Activated CD4-positive, alpha-beta T cell treated with anti-CD3 and anti-CD28 coated beads, Interleukin-2, amount 50 U/mL, for 24 hours (primary cell): Measurements from ENCODE around the gene C1orf53.
"Not testable (repeated sequence)": the region's sequence is repeated elsewhere in the genome, so short reads cannot be mapped to it uniquely, and the experiment has no call there.

Experiments
- DNase-seq, 2 donors: peaks; one replicate each; pipeline ENCODE4 v3.0.0-alpha.2; 2020; ENCODE audit warnings: low read depth in 1 of 2, low spot score in 1 of 2

Gene C1orf53

DNA sequence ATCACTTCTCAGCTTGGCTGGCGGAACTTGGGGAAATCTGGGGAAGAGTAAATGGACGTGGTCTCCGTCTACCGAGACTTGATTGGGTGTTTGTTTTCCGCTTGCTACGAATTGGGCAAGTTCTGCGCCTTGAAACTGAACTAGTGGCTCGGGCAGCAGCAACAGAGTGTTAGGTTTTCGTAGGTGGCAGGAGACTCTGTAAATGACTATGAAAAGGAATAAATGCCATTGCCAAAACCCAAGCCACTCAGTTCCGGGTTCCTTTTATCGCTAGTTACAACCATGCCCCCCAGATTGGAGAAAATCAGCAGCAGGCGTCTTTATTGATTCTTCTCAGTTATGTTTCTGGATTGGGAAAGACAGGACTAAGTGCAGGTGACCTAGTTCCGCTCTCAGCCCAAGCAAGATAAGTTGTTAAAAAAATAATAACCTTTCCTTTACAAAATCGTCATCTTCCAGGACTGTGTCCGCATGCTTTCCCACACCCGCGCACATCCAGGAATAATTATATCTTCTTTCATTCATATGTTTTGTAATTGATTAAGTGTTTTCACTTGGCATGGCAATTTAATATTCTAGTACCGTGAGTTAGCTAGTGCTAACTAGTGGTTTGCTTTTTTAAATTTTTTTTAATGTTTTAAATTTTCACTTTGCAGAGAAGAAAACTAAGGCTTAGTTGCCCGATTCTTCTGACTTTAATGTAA, 18.1 kb downstream of the C1orf53 start:
- no peak for DNase-seq

DNA sequence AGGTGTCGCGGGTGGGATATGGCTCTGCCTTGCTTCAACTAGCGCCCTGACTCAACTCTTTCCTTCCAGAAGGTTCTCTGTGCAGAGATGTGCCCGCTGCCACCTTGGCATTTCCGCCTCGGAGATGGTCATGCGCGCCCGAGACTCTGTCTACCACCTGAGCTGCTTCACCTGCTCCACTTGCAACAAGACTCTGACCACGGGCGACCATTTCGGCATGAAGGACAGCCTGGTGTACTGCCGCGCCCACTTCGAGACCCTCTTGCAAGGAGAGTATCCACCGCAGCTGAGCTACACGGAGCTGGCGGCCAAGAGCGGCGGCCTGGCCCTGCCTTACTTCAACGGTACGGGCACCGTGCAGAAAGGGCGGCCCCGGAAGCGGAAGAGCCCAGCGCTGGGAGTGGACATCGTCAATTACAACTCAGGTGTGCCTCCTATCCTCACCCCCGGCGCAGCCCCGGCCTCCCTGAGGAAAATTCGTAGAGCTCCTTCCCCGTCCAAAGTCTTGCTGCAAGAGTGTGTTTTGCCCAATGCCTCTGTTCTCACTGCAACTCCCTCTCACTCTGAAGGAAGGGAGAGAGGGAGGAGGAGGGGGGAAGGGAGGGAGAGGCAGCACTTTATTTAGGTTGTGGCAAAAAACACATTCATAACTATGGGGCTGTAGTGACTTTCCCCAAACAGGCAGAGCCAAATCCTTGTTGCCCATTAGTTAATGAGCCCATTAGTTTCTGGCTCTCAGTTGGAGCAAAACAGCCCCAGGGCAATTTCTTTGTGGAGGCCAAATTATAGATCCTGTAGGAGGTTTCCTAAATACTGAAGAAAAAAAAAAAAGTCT, 19.0 kb downstream of the C1orf53 start:
- DNase-seq, result no peak

DNA sequence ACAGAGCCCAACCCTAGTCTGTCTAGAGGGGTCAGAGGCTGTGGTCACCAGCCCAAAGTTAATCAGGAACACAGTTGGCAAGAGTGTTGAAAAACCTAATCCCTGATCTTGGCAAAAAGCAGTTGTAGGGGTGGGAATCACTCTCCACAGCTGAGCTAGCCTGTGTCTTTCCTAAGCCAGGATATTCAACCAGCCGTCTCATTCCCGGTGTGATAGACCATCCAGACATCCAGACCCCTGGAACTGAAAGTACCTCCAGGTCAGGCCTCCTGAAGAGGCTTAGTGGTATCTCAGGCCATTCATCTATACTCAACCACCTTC, 19.6 kb downstream of the C1orf53 start:
- DNase-seq, result no peak

DNA sequence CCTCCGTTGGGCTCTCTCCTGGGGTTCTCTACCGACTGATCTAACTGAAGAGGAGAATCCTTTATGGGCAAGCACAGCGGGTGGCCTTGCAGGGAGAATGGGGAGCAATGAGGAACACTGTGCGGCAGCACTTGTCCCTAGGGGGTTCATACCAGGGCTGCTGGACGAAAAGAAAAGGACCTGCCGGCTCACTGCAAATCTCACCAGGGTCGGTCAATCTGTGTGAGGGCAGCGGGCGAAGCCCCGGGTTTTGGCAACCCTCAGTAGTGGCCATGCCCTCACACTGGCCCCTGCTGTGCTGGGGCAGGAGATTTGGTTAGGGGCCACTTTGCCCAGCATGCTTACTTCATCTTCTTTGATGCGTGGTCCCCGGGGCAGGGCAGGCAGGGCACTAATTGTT, 20.6 kb downstream of the C1orf53 start:
- DNase-seq, result no peak

DNA sequence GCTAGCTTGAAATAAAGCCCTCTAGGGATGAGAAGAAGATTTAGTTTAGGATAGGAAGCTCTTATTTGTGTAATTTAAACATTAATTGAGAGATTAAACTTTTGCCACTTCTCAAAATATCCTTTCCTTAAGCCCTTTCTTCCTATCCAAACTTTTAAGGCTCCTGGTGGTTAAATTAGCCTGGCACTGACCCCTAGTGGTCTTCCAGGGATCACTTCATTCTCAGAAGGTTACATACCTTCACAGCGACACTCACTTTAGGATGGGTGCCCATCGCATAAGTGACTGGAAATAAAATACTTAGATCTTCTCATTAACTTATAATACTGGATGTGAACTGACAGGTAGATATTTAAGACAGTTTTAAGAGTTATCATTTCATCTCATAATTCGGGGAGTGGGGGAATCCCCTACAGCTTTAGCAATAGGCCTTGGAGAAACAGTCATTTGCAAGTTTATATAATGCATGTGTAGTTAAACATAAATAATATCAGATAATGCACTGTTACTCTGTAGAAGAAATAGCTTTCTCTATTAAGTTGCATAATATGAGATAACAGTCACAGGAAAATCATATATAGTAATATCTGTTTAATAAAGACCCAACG, 22.2 kb downstream of the C1orf53 start:
- no peak for DNase-seq

DNA sequence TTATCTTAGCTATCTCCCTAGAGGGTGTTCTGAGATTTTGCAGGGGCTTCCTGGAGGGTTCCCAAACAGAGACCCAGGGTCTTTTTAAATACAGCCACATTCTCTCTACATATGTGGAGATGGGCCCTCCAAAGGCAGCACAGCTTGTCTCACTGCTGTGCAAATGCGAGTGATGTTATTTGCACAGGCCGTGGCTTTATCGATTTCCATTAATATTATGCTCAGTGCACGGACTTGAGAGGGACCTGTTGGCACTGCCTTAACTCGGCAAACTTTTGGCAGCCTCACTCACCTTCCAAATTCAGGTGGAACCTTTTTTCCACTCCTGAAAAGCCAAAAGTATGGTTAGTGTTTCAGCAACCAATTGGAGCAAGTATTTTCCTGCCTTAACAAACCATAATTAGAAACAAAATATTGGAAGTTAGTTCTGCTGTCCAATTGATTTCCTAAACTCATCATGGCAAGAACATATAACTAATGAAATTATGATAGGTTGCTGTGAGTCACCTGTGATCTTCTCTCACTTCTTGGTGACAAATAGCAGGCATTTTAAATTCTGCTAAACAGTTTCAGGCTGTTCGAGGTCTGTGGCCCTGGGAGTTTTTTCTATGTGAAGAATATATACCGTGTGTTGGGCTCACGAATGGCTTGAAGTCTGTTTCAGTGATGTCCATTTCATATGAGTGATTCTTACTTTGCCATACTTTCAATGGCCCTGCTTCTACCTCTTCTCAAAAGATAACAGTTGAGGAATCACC, 25.7 kb downstream of the C1orf53 start:
- DNase-seq, result no peak

DNA sequence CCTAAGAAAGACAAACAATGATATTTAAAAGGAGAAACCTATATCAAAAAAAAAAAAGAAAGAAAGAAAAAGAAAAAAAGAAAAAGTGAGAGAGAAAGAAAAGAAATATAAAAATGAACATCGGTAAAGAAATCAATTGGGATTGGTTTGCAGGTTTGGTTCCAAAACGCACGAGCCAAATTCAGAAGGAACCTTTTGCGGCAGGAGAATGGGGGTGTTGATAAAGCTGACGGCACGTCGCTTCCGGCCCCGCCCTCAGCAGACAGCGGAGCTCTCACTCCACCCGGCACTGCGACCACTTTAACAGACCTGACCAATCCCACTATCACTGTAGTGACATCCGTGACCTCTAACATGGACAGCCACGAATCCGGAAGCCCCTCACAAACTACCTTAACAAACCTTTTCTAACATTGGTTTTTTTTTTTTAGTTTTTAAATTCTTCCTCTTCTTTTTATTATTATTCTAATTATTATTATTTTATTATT, 26.5 kb downstream of the C1orf53 start:
- DNase-seq, result no peak

DNA sequence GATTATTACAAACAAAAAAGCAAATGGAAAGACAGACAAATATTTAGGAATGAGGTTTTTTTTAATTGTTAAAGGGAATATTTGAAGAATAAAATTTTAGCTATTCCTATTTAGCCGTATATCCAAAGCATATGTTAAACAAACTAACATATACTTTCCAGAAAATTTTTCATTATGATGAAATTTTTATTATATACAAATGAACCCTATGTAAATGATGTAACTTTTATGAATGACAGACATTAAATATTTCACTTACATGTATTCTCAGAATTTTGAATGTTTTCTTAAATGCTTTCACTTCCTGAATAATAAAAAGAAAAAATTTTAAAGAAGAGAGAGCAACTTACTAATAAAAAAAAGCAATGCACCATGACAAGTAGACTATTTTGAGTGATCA, 30.6 kb downstream of the C1orf53 start:
- no peak for DNase-seq

DNA sequence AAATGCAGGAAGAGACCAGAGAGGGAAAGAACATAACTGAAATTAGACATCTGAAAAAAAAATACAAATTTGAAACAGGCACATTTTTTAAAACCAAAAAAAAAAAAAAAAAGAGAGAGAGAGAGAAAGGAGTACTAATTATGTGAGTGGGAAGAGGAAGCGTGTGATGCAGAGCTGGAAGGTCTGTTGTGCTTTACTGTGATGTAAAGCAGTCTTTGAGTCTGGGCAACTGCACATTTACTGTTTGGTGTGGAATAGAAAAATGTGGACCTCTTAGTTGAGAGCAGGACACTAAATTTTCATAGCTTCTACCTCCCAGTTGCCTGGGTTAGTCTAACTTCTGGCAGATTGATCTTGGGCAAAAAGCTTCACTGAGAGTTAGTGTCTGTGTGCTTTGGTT, 31.2 kb downstream of the C1orf53 start:
- DNase-seq, result no peak

DNA sequence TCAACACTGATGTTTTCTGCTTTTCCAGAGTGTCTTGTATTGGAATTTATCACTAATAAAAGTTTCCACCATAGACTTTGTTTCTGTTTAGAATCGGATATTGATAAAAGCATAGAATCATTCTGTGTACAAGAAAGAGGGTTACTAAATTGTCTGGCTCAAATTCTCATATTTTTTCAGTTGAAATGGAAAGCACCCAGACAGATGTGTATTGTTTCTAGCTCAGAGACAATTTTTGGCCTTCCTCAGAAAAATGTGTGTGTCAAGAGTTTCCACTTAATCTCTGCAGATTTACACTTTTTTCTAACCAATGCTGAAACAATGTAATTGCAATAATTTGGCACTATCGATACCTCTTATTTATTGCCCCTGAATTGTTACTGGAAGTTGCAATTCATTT, 35.0 kb downstream of the C1orf53 start:
- DNase-seq, result no peak

DNA sequence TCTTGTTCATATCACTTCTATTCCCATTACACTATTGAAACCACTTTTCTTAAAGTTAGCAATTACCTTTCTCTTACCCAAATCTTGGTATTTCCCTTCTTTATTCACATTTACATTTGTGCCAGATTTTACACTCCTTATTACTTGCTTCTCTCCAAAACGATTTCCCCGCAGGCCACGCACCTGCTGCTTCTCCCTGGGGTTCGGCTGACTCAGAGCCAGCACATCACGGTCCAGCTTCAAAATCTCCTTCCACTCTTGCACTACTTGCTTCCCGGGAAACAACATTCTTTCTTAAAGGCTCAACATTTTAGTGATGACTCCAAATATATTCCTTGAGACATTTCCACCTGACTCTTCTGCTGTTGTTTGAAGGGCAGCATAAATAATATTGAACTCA, 35.5 kb downstream of the C1orf53 start:
- no peak for DNase-seq

DNA sequence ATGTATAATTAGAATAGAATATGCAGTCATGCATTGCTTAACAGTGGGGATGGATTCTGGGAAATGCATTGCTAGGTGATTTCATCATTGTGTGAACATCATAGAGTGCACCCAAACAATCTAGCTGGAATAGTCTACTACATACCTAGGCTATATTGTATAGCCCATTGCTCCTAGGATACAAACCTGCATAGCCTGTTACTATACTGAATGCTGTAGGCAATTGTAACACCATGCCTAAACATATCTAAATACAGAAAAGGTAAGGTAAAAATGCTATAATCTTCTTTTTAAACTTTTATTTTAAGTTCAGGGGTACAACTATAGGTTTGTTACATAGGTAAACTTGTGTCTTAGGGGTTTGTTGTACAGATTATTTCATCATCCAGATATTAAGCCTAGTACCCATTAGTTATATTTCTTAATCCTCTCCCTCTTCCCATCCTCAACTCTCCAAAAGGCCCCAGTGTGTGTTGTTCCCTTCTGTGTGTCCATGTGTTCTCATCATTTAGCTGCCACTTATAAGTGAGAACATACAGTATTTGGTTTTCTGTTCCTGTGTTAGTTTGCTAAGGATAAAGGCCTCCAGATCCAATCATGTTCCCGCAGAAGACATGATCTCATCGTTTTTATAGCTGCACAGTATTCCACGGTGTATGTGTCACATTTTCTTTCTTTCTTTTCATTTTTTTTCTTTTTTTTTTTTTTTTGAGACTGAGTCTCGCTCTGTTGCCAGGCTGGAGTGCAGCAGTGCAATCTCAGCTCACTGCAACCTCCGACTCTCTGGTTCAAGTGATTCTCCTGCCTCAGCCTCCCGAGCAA, 36.9 kb downstream of the C1orf53 start:
- not testable (repeated sequence) for DNase-seq

DNA sequence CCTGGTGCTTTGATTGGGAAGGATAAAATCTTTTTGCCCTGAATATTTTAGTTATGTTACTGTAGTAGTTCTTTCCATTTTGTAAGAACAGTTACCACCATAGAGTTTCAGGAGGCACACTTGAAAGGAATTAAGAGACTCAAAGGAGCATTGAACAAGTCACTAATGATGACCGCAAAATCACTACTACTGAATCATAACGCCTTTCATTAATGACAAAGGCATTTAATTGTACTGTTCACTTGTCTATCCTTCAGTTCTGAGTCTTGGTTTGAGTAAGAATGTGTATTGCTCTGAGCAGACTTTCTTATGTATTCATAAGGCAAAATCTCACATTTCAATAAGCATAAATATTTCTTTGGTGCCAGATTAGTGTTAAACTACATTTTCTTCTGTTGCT, 39.6 kb downstream of the C1orf53 start:
- DNase-seq, result no peak

DNA sequence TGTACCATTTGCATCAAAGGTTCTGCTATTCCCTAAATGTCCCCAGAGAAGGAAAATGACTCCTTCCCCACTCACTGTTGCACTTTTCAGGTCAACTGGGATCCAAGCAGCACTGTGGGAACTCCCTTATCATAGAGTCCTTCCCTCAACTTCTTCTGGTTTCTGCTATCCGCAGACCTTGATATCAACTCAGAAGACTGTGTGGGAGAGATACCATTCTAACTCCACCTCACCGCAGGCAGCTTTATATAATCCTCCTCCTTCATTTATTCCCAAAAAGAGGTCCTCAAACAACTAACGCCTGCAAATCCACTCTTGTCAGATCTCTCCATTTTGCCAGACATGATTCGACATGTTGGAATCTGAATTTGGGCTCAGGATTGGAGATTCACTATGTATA, 42.1 kb downstream of the C1orf53 start:
- no peak for DNase-seq

DNA sequence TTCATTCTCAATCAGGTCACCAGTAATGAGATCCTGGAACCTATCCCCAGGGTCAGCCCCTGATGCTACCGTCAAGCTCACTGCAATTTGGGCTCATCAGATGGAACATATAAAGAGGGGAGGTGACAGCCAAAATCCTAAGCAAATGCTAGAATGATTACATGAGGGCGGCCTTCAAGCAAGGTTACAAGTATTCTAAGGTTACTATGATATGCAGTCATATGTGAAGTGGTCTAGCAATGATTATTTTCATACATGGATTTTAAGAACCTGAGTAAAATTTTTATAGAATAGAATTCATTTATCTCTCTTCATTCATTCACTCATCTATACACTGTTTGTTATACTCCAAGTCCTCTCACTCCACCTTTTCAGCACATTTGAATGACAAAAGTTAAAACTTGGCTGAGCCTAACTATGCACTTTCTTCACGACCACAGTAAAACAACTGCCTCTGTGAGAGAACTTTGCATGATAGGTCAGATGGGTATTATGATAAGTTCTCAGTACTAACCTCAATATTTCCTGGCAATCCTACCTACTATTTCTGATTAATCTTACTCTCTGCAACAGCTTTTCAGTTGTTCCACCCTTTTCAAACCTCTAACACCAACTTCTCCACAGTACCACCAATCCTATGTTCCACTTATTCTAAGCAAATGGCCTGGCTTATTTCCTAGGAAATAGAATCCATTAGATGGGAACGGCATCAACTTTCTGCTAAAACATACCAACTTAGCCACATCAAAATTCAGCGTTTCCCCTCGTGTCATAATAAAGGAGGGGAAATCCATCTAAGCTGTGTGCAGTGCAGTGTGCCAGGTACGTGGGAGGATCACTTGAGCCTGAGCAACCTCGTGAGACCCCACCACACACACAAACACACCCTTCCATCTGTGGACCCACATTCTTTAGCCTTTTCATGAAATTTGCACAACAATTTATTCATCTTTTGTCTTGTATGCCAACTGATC, 46.8 kb downstream of the C1orf53 start:
- DNase-seq, result peak in 1 of 2 donors; percentile 17

DNA sequence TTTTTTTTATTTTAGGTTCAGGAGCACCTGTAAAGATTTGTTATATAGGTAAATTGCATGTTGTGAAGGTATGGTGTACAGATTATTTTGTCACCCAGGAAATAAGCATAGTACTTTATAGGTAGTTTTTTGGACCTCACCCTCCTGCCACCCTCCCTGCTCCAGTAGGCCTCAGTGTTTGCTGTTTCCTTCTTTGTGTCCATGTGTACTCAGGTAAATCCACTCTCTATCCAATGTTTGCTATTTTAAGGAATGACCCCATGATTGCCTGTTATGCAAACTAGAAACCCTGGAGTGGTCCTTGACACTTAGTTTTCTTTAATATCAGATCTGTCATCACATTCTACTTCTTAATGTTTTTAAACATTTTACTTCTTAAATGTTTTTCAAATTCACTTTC, 48.7 kb downstream of the C1orf53 start:
- no peak for DNase-seq

DNA sequence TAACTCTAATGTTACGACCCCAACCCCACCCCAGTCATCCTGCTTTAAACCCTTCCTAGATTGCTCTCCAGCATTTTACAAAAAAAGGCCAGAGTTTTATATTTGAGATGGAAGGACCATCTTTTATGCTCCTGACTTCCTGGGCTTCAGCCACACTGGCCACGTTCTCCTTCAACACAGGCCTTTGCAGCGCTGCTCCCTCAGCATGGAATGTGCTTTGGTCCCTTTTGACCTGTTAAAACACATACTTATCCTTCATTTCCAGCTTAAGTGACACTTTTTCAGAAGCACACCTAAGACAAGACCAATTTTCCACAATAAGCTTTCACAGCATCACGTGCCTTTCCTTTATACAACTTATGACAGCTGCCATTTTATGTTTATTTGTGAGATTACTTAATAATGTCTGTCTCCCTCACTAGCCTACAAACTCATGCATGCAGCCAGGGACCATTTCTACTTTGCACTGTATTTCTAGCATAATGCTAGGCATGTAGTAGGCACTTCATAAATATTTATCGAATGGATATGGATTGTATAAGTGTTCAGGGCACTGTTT, 49.3 kb downstream of the C1orf53 start:
- DNase-seq, result no peak

DNA sequence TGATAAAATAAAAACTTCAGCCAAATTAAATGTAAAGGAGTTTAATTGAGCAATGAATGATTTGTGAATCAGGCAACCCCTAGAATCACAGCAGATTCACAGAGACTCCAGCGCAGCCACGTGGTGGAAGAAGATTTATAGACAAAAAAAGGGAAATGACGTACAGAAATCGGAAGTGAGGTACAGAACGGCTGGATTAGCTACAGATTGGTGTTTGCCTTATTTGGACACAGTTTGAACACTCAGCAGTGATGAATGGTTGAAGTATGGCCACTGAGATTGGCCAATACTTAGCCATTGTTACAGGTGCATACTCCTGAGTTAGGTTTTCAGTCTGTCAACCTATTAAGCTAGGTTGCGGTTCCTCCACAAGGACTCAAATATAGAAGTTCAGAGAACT, 51.0 kb downstream of the C1orf53 start:
- DNase-seq, result not testable (repeated sequence)

DNA sequence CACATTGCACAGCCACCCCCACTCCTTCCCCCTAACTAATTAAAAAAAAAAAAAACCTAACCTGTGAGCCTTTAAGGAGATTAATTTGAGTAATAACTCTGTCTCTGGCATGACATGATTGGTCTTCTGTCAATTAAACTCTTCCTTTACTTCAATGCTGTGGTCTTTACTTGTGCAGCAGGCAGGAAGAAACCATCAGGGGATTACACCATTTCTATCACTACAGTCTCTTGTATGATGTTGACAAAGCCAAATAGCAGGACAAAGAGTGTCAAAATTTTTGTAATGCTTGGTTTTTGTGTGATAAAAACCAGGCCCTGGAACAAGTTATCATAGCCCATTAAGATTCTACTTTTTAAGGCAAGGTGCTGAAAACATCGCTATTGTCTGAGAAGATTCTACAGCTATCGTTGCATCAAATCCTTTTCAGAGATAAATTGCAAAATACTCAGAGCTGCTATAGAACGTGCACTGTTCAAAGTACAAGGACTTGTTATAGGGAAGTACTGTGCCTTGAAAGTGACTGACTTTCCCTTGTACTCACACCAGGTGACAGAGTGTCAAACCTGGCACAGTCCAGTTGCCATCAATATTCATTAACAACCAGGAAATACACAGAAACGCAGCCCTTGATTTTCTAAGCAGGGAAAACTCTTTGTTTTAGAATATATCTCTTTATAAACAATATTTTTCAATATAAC, 52.4 kb downstream of the C1orf53 start:
- no peak for DNase-seq
